HG03460 (cell line): ENCODE measurements around the gene ADCK2.
"Not testable (repeated sequence)": the region's sequence is repeated elsewhere in the genome, so short reads cannot be mapped to it uniquely, and the experiment has no call there.

Experiments used
- ATAC-seq: cut with Tn5 transposase; IDR thresholded peaks from one replicate; pipeline ENCODE4 v1.9.1; 2021; ENCODE audit not compliant: unreplicated experiment

The ADCK2 gene

DNA sequence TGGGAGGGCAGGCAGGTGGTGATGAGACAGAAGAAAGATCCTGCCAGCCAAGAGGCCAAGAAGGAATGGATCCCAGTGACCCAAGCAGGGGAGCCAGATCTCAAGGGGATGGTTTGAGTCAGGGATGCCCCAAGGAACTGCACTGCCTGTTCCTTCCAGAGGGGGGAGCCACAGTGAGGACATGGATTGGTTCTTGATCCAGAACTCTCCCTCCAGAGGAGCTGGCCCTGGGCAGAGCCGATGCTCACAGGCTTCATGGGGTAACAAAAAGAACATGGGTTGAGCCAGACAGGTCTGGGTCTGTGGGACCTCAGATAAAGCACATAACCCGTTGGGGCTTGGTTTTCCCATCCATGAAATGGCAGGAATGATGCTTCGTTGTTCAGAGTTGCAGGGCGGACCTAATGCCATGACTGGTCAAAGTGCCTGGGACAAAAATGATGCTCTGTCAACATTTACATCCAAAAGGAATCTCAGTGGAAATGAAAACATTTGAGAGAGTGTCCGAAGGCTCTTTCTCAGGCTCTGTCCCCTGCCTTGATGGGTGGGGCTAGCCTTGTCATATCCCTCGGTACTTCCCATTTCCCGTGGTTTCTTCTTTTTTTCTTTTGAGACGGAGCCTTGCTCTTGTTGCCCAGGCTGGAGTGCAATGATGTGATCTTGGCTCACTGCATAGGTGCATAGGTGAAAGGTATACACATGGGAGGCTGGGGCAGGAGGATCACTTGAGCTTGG is 27.4 kb upstream of the ADCK2 start:
- ATAC-seq, result no peak

DNA sequence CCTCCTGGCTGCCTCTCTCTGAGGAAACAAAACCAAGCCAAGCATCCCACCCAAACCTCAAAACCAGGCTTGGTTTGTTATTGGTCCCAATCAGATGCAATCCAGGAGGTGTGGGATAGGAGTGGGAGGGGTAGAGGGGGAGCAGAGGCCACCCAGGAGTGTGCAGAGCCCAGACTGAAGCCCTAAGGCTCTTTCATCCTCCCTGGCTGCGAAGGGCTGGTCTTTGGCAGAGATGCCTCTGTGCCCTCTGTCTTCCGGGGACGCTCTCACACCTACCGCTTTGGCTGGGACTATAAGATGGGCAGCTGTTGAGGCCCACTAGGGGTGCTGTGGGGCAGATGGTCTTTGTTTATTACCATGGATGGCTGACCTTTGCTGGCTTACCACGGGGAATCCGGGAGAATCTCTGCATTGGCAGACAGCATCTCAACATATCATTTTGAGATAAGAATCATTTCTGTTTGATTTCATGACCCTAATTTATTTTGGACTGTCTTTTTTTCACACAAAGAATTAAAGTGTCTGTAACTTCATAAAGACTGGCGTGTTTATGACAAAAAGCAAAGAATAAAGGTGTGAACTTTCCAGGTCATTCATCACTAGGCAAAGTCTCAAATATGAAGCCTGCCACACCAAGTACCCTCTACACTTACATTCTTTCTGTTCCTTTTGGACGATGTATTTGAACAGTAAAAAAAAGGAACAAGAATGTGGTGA is 25.7 kb upstream of the ADCK2 start:
- peak; percentile 86 for ATAC-seq

DNA sequence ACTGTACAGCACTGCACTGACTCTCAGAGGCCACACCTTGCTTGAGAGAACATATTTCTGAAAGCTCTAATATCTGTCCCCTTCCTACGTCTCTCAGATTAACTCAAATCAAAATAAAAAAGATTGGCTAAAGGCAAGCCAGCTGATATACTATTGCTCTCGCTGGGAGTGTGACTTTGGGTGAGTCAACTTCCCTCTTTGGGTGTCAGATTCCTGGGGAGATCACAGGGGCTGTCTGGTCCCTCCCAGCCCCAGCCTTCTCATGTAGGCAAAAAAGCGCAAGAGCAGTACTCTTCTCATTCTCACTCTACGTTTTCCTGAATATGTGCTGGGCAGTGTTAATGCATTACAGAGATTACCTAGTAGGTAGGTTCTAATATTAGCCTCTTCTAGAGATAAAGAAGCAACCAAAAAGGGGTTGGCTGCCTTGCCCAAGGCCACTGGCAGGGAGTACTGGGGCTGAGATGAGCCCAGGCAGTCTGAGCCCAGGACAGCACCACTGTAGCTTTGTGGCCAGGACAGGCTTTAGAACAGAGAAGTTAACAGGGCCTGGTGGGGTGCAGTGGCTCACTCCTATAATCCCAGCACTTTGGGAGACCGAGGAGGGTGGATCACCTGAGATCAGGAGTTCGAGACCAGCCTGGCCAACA is 23.1 kb upstream of the ADCK2 start:
- no peak for ATAC-seq

DNA sequence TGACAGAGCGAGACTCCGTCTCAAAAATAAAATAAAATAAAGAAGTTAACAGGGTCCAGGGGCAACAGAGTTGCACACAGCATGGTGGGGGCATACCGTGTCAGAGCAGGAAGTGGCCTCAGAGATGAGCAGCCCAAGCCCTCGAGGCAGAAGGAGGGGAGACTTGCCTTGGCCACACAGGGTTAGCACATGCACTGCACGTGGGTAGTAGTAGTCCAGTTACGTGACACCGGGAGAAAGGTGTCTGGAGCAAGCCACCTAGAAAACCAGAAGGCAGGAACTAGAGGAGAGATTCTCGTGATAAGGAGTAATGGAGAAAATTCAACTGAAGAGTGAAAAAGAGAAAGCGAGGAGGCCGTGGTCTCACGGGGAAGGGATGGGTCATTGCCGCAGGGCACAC is 22.4 kb upstream of the ADCK2 start:
- no peak for ATAC-seq

DNA sequence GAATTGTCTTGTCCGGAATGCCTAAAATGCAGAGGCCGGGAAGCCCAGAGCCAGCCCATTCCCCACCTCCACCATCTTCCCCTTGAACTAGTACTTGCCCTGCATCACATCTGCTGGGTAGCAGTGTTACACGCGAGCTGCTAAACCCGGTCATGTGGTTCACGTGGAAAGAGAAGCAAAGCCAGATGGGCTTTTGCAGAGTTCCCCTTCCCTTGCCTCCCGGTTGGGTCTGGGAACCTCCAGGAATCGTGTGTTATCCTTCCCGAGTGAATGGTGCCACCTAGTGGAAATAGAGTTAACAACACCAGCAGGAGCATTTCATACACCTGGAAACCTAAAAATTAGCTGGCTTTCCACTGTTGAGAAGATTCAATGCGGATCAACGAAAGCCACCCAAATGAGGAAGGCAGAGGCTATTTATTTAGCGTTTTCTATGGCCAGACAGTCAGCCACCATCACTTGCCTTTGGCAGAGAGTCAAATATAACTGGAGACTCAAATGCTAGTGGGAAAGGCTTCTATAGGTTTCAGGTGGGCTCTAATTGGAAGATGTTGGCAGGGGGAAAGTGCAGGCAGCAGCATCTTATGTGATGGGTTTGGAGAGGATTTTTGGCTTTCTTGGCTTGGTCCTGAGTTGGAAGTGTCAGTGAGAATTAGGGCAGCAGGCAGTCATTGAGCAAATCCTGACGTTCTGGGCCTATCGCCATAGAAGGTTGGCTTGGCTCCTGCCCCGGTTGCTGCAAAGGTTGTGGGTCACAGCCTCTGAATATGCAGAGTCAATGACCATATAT is 19.2 kb upstream of the ADCK2 start:
- no peak for ATAC-seq

DNA sequence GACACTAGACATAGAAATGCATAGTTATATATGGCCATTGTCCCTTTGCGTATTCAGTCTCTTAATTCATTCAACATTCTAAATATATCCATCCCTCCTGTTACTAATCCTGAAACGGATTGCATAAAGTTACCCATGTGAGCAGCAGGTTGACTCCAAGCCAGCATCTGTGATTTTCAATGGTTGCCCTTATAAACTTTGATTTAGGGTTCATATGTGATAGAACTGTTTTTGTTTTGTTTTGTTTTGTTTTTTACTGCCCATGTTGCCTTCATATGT is 18.7 kb upstream of the ADCK2 start:
- ATAC-seq, result no peak

DNA sequence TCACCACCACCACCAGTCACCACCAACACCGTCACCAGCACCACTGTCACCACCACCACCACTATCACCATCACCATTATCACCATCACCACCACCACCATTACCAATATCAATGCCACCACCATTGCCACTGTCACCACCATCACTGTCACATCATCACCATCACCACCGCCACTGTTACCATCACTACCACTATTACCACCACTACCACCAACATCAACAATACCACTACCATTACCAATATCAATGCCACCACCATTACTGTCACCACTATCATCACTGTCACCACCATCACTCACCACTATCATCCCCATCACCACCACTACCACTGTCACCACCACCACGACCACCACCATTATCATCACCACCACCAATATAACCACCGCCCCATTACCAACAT is 18.1 kb upstream of the ADCK2 start:
- no peak for ATAC-seq

DNA sequence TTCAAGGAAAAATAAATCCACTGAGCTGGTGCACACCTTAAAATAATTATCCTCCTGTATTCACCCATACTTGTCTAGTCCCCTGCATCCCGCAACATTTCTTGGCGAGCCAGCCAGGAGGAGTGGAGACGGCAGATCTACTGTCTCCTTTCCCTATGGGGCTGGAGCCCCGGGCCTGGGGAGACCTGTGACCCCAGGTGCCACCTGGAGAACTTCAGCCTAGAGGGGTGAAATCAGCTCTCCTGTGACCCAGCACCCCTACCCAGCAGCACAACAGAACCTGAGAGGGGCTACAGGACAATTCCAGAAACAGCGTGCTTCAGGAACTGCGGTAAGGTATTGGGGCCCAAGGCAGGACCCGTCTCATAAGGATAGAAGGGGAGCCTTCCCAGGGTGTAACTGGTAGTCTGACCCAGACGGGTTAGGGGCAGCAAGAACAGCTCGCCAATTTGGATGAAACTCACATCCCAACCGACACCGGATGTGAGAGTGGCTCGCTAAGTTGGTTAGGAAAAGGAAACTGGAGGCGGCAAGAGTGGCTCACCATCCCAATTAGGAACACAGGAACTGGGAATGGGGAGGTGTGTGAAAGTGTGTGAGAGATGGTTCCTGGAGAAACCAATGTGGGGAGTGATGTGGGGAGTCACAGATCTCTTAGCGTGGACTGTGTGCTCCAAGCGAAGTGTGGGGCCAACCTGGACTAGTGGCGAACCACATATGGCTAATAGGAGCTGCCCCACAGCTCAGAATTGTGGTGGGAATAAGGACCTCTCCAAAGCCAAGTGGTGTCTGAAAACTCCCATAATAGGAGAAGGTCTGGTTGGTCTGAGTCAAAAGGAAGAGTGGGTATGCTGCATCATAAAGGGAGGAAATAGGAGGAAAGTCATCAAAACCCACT is 17.0 kb upstream of the ADCK2 start:
- ATAC-seq, result no peak

DNA sequence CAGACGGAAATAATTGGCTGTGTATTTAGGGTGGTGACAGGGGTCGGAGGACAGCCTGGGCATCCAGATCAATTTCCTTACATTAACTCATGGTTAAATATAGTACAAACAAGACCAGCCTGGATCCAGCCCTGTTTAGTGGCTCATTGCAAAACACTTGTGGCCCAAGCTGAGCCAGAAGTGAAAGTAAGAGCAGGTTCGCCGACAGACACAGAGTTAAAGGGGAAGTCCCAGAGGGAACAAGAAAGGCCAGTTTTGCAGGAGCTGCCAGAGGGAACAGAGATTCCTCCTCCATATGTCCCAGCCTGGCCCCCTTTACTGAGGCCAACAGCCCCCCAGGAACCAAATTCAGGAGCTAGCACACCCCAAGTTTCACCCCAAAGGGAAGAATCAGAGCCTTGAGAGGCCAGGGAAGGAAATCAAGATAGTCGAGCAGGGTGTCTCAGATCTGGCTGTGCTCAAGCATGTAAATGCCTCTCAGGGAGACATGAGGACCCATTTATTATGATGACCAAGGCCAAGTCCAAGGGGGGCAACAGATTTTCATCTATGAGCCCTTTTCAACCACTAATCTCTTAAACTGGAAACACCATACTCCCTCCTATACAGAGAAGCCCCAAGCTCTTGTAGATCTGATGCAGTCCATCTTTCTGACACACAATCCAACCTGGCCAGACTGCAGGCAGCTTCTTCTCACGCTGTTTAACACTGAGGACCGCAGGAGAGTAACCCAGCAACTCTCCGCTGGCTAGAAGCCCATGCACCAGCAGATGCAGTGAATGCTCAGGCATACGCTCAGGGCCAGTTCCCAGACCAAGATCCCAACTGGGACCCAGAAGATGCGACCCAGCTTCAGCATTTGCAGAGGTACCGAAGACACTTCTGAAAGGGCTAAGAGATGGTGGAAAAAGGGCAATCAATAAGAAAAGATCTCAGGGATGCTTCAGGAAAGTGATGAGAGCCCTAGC is 15.9 kb upstream of the ADCK2 start:
- peak; percentile 93 for ATAC-seq

DNA sequence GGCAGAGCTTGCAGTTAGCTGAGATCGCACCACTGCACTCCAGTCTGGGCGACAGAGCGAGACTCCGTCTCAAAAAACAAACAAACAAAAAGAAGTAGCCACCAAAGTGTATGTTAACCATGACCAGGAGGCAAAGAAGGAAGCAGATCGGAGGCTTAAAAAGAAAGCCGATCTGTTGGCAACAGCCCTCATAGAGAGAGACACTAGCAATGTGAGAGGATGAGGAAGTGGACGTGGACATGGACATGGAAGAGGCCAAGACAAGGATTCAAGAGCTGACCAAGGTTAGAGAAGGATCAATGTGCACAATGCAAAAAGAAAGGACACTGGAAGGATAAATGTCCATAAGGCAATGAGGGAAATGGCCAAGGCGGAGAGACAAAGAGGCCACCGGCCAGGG is 14.9 kb upstream of the ADCK2 start:
- ATAC-seq, result no peak

DNA sequence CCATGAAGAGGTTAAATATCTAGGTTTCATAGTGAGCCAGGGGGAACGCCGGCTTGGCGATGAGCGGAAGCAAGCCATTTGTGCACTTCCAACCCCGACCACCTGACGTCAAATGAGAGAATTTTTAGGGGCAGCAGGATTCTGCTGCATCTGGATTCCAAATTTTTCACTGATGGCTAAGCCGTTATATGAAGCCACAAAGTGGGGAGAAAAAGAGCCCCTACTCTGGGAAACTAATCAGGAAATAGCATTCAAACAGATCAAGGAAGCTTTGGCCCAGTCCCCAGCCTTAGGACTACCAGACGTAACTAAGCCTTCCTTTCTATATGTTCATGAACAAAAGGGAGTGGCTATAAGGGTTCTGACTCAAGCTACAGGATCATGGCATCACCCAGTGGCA is 12.9 kb upstream of the ADCK2 start:
- ATAC-seq, result no peak

DNA sequence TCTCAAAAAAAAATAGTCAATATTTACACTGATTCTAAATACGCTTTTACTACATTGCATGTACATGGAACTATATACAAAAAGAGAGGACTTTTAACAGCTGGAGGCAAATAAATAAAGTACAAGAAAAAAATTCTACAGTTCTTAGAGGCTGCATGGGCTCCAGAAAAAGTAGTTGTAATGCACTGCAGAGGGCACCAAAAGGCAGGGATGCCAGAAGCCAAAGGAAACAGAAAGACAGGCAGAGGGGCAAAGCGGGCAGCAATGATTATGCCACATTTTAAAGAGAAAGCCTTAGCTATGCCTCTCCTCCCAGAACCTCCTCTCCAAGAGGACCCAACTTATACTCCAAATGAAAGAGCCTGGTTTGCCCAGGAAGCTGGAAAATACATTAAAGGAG is 11.6 kb upstream of the ADCK2 start:
- ATAC-seq, result no peak

DNA sequence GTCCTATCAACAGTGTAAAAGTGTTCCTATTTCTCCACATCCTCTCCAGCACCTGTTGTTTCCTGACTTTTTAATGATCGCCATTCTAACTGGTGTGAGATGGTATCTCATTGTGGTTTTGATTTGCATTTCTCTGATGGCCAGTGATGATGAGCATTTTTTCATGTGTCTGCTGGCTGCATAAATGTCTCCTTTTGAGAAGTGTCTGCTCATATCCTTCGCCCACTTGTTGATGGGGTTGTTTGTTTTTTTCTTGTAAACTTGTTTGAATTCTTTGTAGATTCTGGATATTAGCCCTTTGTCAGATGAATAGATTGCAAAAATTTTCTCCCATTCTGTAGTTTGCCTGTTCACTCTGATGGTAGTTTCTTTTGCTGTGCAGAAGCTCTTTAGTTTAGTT is 9.8 kb upstream of the ADCK2 start:
- not testable (repeated sequence) for ATAC-seq

DNA sequence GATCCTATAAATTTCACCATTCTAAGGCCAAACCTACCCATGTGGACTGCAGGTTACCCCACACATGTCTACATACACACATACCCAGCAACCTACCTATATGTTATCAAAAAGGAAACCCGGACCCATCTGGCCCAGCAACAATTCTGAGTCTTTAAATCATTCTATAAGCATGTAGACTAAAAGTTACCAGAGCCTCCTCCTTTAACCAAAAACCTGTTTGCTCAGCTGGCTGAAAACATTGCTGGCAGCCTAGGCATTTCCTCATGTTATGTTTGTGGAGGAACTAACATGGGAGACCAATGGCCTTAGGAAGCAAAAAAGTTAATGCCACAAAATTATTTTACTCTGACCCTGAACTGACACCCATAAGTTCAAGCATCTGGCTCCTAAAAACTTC is 5.3 kb upstream of the ADCK2 start:
- ATAC-seq, result no peak

DNA sequence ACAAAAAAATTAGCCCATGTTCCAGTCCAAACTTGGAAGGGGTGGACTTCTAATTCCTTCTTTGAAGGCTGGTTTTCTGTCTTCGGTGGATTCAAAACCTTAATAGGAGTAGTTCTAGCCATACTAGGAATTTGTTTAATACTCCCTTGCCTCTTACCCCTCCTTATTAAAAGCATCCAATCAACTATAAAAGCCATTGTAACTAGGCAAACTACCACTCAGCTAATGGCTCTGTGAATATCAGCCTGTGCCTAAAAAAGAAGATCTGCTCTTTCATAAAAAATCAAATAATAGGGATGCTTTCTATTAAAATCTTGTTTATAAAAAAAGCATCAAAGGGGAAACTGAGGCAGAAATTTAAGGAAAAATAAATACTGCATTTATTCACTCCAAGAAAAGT is 4.1 kb upstream of the ADCK2 start:
- ATAC-seq, result no peak

DNA sequence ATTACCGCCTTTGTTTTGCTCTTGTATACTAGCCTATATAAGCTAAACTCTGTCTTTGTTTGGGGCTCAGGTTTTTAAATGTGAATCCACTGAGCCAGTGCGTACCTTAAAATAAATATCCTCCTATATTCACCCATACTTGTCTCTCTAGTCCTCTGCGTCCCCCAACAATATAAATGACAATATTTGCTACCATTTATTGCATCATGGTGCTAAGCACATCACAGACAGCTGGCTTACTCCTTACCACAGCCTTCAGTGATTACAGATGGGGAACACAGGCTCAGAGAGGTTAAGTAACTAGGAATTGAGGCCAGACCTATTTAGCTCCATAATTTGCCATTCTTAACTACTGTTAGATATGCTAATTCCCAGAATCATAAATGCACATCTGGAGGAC is 3.4 kb upstream of the ADCK2 start:
- no peak for ATAC-seq

DNA sequence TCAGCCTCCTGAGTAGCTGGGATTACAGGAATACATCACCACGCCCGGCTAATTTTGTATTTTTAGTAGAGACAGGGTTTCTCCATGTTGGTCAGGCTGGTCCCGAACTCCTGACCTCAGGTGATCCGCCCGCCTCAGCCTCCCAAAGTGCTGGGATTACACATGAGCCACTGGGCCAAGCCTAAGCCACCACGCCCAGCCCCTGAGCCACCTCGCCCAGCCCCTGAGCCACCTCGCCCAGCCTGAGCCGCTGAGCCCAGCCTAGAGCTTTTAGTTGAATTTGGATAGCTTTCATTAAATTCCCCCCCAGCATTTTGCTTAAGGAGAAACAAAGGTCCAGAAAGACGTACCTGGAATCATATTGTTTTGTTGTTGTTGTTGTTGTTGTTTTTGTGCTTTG is 2.9 kb upstream of the ADCK2 start:
- ATAC-seq, result not testable (repeated sequence)

DNA sequence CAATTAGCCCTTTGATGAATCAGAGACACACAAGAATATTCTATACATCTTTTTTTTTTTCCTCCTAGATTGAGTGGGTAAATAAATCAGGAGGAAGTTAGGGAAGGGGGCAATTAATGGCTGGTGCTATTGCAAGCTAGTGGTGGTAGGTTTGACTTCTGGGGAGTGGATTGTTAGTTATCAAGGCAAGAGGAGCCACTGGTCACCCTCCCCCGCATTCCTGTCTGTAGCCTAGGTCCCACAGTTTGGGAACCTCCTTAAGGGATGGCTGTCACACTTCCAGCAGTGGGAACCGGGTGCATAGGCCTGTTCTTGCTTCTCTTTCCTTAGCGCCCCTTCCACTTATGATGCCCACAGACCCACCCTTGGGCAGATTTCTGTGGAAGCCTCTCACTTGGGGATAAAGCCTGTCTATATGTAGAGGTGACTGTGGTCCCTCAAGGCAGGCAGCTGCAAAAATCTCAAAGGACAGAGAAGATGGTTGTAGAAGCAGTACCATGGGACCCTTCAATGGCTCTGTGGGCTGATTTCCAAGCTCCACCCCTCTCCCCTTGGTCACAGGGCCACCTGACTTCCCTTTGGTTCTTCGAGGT is 2.3 kb upstream of the ADCK2 start:
- no peak for ATAC-seq

DNA sequence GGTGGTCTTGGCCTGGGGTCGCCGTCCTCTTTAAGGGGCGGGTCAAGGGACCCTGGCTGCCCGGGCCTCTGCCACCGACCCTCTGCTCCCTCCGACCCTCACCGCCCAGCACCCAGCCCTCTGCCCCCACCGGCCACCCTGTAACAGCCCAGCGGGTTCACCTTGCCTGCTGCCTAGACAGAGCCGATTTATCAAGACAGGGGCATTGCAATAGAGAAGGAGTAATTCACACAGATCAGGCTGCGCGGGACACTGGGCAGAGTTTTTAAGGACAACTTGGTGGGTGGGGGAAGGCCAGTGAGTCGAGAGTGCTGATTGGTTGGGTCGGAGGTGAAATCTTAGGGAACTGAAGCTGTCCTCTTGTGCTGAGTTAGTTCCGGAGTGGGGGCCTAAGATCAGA is 779 bp upstream of the ADCK2 start:
- no peak for ATAC-seq
